HepG2 (cell line): ENCODE data around the gene FBXO28. TPM values are rescaled to one million over a fixed set of nuclear protein-coding genes. Genes with fewer than 3 reads are reported as not detected.
A peak's percentile ranks its signal among the peaks of the same experiment; 100 is the strongest.

Source experiments
- AGO2 ChIP-seq: fragments of 200-400 bp; formaldehyde crosslinking; optimal IDR thresholded peaks from 2 replicates; pipeline ENCODE3; 2017; ENCODE audit warnings: mild to moderate bottlenecking, low read depth, low read length, moderate library complexity
- ATF5 ChIP-seq: sonication (generic); formaldehyde crosslinking; IDR thresholded peaks from 2 replicates; pipeline ENCODE4 v1.4.0; 2020; ENCODE audit warnings: mild to moderate bottlenecking, low read depth, missing genetic modification reagents
- GABPA ChIP-seq, 2 experiments: IDR thresholded peaks; 2 replicates each; pipeline ENCODE4 v1.6.1; 2011 to 2016; ENCODE audit warnings: low read depth in 2 of 2, low read length in 1 of 2, missing biosample characterization in 1 of 2, missing genetic modification characterization in 1 of 2
- JUN ChIP-seq: sonication (generic); formaldehyde crosslinking; IDR thresholded peaks from 2 replicates; pipeline ENCODE4 v1.4.0; 2020; ENCODE audit warnings: mild to moderate bottlenecking, missing genetic modification reagents
- KDM4B ChIP-seq: sonication (generic); formaldehyde crosslinking; IDR thresholded peaks from 2 replicates; pipeline ENCODE4 v1.4.0; 2020; ENCODE audit warnings: missing genetic modification reagents
- KMT2A ChIP-seq: sonication (generic); formaldehyde crosslinking; IDR thresholded peaks from 2 replicates; pipeline ENCODE4 v1.4.0; 2020; ENCODE audit warnings: missing genetic modification reagents
- MAFF ChIP-seq: IDR thresholded peaks from 2 replicates; pipeline ENCODE4 v1.6.1; 2011; ENCODE audit warnings: low read depth, low read length, improper control_type of control experiment
- MAFK ChIP-seq, 2 experiments: IDR thresholded peaks in 1 of 2; conservative IDR thresholded peaks in 1 of 2; 2 replicates each; pipeline ENCODE4 v1.6.1; 2011; ENCODE audit warnings: improper control_type of control experiment in 2 of 2, low read length in 2 of 2
- TOE1 ChIP-seq: sonication (generic); formaldehyde crosslinking; IDR thresholded peaks from 2 replicates; pipeline ENCODE4 v1.4.0; 2020; ENCODE audit warnings: mild to moderate bottlenecking, missing genetic modification reagents
- ZBTB21 ChIP-seq: sonication (generic); formaldehyde crosslinking; IDR thresholded peaks from 2 replicates; pipeline ENCODE4 v1.4.0; 2020; ENCODE audit warnings: missing genetic modification reagents
- ZMAT5 ChIP-seq: sonication (generic); formaldehyde crosslinking; IDR thresholded peaks from 2 replicates; pipeline ENCODE4 v1.5.0; 2020; ENCODE audit warnings: mild to moderate bottlenecking, low read depth, missing genetic modification reagents, borderline replicate concordance
- ZNF232 ChIP-seq: sonication (generic); formaldehyde crosslinking; IDR thresholded peaks from 2 replicates; pipeline ENCODE4 v1.4.0; 2020; ENCODE audit warnings: missing genetic modification reagents, borderline replicate concordance
- ZNF326 ChIP-seq: sonication (generic); formaldehyde crosslinking; IDR thresholded peaks from 2 replicates; pipeline ENCODE4 v1.4.0; 2020; ENCODE audit warnings: missing genetic modification reagents, borderline replicate concordance
- ZNF549 ChIP-seq: sonication (generic); formaldehyde crosslinking; IDR thresholded peaks from 2 replicates; pipeline ENCODE4 v1.5.0; 2020; ENCODE audit warnings: missing genetic modification reagents
- ZNF605 ChIP-seq: sonication (generic); formaldehyde crosslinking; IDR thresholded peaks from 2 replicates; pipeline ENCODE4 v1.8.0; 2022; ENCODE audit warnings: mild to moderate bottlenecking, missing genetic modification reagents
- polyA plus RNA-seq, 8 experiments: library from polyadenylated mRNA; depleted of rRNA in 3 of 8; stranded (reverse) in 7 of 8; unstranded in 1 of 8; fragments of >200 nt; fragmentation: Illumina TruSeq in 4 of 8; extraction: Trizol in 4 of 8; gene quantifications; 2 replicates each; pipeline versions ENCODE4 v1.2.1 to v1.2.3, GENCODE V29; 2011 to 2016; ENCODE audit warnings: low read depth in 4 of 8, missing spikeins in 1 of 8, mixed read lengths in 1 of 8; ENCODE audit not compliant: insufficient read depth in 1 of 8
- total RNA-seq, 5 experiments: library from RNA; depleted of rRNA; stranded (reverse); fragments of >200 nt; fragmentation: Illumina TruSeq; extraction: Trizol; gene quantifications; 2 replicates each; pipeline ENCODE4 v1.2.3, GENCODE V29; 2016; ENCODE audit warnings: low read depth in 1 of 5
- TF ChIP-seq, protein P1 (sequence below): sonication (generic); formaldehyde crosslinking; IDR thresholded peaks from 2 replicates; pipeline ENCODE4 v1.5.0; 2020; ENCODE audit warnings: missing genetic modification reagents
- TF ChIP-seq, protein P2 (sequence below): sonication (generic); formaldehyde crosslinking; IDR thresholded peaks from 2 replicates; pipeline ENCODE4 v1.8.0; 2022; ENCODE audit warnings: mild to moderate bottlenecking, missing genetic modification reagents
- TF ChIP-seq, protein P3 (sequence below): IDR thresholded peaks from 2 replicates; pipeline ENCODE4 v1.6.1; 2012; ENCODE audit warnings: low read length, improper control_type of control experiment
- TF ChIP-seq, protein P4 (sequence below), 2 experiments: sonication (generic) in 1 of 2; formaldehyde crosslinking in 1 of 2; IDR thresholded peaks; 2 replicates each; pipeline versions ENCODE4 v1.4.0 to v1.6.1; 2018 to 2020; ENCODE audit warnings: missing genetic modification reagents in 2 of 2, borderline replicate concordance in 1 of 2, low read depth in 1 of 2, mild to moderate bottlenecking in 1 of 2, missing biosample characterization in 1 of 2

The FBXO28 gene
- total and polyA plus RNA-seq, 2 of the 13 experiments (the other 11 are each of a cell fraction or from before 2014, with no cell fraction given), result 8.5 to 29.1 TPM

- TF ChIP-seq GABPA (IDR thresholded peaks at IDR 0.05; ENCODE audit: low read depth, low read length), result peak; percentile 96
- peak; percentile 96 for TF ChIP-seq GABPA (CRISPR knock-in tag; IDR thresholded peaks at IDR 0.05; ENCODE audit: low read depth)
- TF ChIP-seq, protein P1, sequence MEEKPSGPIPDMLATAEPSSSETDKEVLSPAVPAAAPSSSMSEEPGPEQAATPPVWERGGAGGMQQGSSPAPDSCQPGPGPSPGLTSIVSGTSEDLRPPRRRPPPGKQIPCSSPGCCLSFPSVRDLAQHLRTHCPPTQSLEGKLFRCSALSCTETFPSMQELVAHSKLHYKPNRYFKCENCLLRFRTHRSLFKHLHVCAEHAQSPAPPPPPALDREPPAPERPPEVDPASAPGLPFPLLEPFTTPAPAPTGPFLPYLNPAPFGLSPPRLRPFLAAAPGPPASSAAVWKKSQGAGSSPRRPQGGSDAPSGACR (CRISPR knock-in tag), result no peak
- TF ChIP-seq, protein P2, sequence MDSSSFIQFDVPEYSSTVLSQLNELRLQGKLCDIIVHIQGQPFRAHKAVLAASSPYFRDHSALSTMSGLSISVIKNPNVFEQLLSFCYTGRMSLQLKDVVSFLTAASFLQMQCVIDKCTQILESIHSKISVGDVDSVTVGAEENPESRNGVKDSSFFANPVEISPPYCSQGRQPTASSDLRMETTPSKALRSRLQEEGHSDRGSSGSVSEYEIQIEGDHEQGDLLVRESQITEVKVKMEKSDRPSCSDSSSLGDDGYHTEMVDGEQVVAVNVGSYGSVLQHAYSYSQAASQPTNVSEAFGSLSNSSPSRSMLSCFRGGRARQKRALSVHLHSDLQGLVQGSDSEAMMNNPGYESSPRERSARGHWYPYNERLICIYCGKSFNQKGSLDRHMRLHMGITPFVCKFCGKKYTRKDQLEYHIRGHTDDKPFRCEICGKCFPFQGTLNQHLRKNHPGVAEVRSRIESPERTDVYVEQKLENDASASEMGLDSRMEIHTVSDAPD (CRISPR knock-in tag), result no peak
- TF ChIP-seq ZBTB21 (CRISPR knock-in tag), result no peak
- TF ChIP-seq, protein P3, sequence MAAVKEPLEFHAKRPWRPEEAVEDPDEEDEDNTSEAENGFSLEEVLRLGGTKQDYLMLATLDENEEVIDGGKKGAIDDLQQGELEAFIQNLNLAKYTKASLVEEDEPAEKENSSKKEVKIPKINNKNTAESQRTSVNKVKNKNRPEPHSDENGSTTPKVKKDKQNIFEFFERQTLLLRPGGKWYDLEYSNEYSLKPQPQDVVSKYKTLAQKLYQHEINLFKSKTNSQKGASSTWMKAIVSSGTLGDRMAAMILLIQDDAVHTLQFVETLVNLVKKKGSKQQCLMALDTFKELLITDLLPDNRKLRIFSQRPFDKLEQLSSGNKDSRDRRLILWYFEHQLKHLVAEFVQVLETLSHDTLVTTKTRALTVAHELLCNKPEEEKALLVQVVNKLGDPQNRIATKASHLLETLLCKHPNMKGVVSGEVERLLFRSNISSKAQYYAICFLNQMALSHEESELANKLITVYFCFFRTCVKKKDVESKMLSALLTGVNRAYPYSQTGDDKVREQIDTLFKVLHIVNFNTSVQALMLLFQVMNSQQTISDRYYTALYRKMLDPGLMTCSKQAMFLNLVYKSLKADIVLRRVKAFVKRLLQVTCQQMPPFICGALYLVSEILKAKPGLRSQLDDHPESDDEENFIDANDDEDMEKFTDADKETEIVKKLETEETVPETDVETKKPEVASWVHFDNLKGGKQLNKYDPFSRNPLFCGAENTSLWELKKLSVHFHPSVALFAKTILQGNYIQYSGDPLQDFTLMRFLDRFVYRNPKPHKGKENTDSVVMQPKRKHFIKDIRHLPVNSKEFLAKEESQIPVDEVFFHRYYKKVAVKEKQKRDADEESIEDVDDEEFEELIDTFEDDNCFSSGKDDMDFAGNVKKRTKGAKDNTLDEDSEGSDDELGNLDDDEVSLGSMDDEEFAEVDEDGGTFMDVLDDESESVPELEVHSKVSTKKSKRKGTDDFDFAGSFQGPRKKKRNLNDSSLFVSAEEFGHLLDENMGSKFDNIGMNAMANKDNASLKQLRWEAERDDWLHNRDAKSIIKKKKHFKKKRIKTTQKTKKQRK, result no peak
- 0 out of 2 replicates have a peak, but pooled peaks have one; percentile 22 for TF ChIP-seq TOE1 (CRISPR knock-in tag)
- TF ChIP-seq ZNF605 (CRISPR knock-in tag), result peak; percentile 65; the same call in 1 of the 2 replicates
- no peak for TF ChIP-seq ZNF326 (CRISPR knock-in tag)
- TF ChIP-seq ZNF232 (CRISPR knock-in tag), result no peak
- no peak for TF ChIP-seq MAFK (conservative IDR thresholded peaks at IDR 0.05 in 1 of 2, IDR thresholded peaks at IDR 0.05 in 1 of 2; ENCODE audit: low read length in 2 of 2)
- TF ChIP-seq KDM4B (CRISPR knock-in tag), result peak; percentile 86; the same call in 1 of the 2 replicates
- TF ChIP-seq JUN (CRISPR knock-in tag), result 0 out of 2 replicates have a peak, but pooled peaks have one; percentile 15
- TF ChIP-seq ZNF549 (CRISPR knock-in tag), result no peak
- TF ChIP-seq ATF5 (CRISPR knock-in tag), result no peak
- TF ChIP-seq ZMAT5 (CRISPR knock-in tag), result no peak
- TF ChIP-seq MAFF, result no peak
- TF ChIP-seq KMT2A (CRISPR knock-in tag), result peak; percentile 88
- peak; percentile 83 for TF ChIP-seq AGO2
- TF ChIP-seq, protein P4, sequence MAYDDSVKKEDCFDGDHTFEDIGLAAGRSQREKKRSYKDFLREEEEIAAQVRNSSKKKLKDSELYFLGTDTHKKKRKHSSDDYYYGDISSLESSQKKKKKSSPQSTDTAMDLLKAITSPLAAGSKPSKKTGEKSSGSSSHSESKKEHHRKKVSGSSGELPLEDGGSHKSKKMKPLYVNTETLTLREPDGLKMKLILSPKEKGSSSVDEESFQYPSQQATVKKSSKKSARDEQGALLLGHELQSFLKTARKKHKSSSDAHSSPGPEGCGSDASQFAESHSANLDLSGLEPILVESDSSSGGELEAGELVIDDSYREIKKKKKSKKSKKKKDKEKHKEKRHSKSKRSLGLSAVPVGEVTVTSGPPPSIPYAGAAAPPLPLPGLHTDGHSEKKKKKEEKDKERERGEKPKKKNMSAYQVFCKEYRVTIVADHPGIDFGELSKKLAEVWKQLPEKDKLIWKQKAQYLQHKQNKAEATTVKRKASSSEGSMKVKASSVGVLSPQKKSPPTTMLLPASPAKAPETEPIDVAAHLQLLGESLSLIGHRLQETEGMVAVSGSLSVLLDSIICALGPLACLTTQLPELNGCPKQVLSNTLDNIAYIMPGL (CRISPR knock-in tag; IDR thresholded peaks at IDR 0.05; ENCODE audit: borderline replicate concordance in 1 of 2, low read depth in 1 of 2), result peak; percentile 91 to 92
Observed at GRCh38 chr1:224113918-224114786, at the start of gene FBXO28 (continued).
